Gastrocnemius medialis (tissue), 4 donors: Measurements from ENCODE around the gene ZNF791. TPM values are rescaled to one million over a fixed set of nuclear protein-coding genes. Genes with fewer than 3 reads are reported as not detected.

Experiments used
- ATAC-seq, 2 donors: fragments of 150-250 bp; one replicate each; pipeline ENCODE4 v1.9.1; 2016
- DNase-seq, 2 donors: peaks; one replicate each; pipeline ENCODE4 v3.0.0-alpha.2; 2019
- H3K27ac ChIP-seq, 4 donors: fragments of 200-600 bp; sonication (generic); 1 replicate in 1 of 4; 2 replicates in 3 of 4; pipeline ENCODE4 v1.5.1; 2016 to 2018; ENCODE audit warnings: mild to moderate bottlenecking in 2 of 4, moderate library complexity in 1 of 4
- H3K27me3 ChIP-seq, 3 donors: fragments of 200-600 bp; sonication (generic) in 2 of 3; 1 replicate in 1 of 3; 2 replicates in 2 of 3; pipeline versions ENCODE4 v1.5.1 to v1.6.0; 2016 to 2019; ENCODE audit warnings: mild to moderate bottlenecking in 1 of 3, moderate library complexity in 1 of 3
- H3K36me3 ChIP-seq, 2 donors: fragments of 200-600 bp; sonication (generic) in 1 of 2; one replicate each; pipeline ENCODE4 v1.5.1; 2017 to 2018
- H3K4me1 ChIP-seq, 2 donors: fragments of 200-600 bp; sonication (generic) in 1 of 2; one replicate each; pipeline ENCODE4 v1.5.1; 2016 to 2017; ENCODE audit warnings: mild to moderate bottlenecking in 2 of 2
- H3K4me3 ChIP-seq, 4 donors: fragments of 200-600 bp; sonication (generic) in 3 of 4; 1 replicate in 1 of 4; 2 replicates in 3 of 4; pipeline ENCODE4 v1.5.1; 2016 to 2019; ENCODE audit warnings: mild to moderate bottlenecking in 2 of 4
- H3K9me3 ChIP-seq, 3 donors: fragments of 200-600 bp; sonication (generic) in 2 of 3; 1 replicate in 1 of 3; 2 replicates in 2 of 3; pipeline ENCODE4 v1.5.1; 2016 to 2019
- POLR2A ChIP-seq, 2 donors: fragments of 450-650 bp; IDR thresholded peaks; one replicate each; pipeline ENCODE4 v1.6.1; 2017; ENCODE audit warnings: antibody characterized with exemption in 2 of 2, mild to moderate bottlenecking in 2 of 2, moderate library complexity in 2 of 2
- in situ Hi-C, 4 donors: fragments of 200-750 bp; cut with MboI; loops; one replicate each; pipeline versions ENCODE4 v1.15.0 to v1.8.0; 2017; ENCODE audit warnings: low sequenced_read_pairs in 4 of 4
- intact Hi-C: fragments of 100-400 bp; cut with DNase I; formaldehyde crosslinking; loops from one replicate; pipeline ENCODE4 v1.15.1; 2023; ENCODE audit warnings: low total_unique reads
- total RNA-seq, 4 donors: library from RNA; depleted of rRNA; stranded (reverse); fragments of >200 nt; gene quantifications; one replicate each; pipeline versions ENCODE4 v1.1.0 to v1.2.3, GENCODE V29; 2016
- TF ChIP-seq, protein P1 (sequence below), 5 experiments: fragments of 450-650 bp in 3 of 5; fragments of 200-600 bp in 2 of 5; sonication (generic) in 2 of 5; IDR thresholded peaks in 4 of 5; conservative IDR thresholded peaks in 1 of 5; 1 replicate in 4 of 5; 2 replicates in 1 of 5; pipeline ENCODE4 v1.5.1; 2016 to 2019; ENCODE audit warnings: antibody characterized with exemption in 5 of 5, mild to moderate bottlenecking in 3 of 5, moderate library complexity in 3 of 5

ZNF791 gene
- total RNA-seq, 4 donors from 2014 or later, result 7.6 to 10.9 (median 8.8) TPM

GRCh38 chr19:12664406-12665280 is 53.9 kb downstream of the ZNF791 start:
- DNase-seq (no peak), ATAC-seq (no peak)
- no peaks in the 10 kb centered on the region for H3K9me3 ChIP-seq
- H3K36me3 ChIP-seq, result peaks cover 0 to 64% of the 10 kb centered on the region in 2 donors
- H3K27me3 ChIP-seq, result no peaks in the 10 kb centered on the region
- H3K4me1 ChIP-seq, result peaks cover 24 to 26% of the 10 kb centered on the region in 2 donors
- no peak overlapping the region for H3K4me3 ChIP-seq
- H3K27ac ChIP-seq, result no peak overlapping the region
- in situ Hi-C loops (no loop called here), intact Hi-C loops (loop anchor here (5.0 kb wide), 3 partner anchors 112 to 867 kb away; partner anchors contain the start of genes ZNF491, ZNF564 and ZNF799)
- no peak for TF ChIP-seq POLR2A (IDR thresholded peaks at IDR 0.05)
- TF ChIP-seq, protein P1, sequence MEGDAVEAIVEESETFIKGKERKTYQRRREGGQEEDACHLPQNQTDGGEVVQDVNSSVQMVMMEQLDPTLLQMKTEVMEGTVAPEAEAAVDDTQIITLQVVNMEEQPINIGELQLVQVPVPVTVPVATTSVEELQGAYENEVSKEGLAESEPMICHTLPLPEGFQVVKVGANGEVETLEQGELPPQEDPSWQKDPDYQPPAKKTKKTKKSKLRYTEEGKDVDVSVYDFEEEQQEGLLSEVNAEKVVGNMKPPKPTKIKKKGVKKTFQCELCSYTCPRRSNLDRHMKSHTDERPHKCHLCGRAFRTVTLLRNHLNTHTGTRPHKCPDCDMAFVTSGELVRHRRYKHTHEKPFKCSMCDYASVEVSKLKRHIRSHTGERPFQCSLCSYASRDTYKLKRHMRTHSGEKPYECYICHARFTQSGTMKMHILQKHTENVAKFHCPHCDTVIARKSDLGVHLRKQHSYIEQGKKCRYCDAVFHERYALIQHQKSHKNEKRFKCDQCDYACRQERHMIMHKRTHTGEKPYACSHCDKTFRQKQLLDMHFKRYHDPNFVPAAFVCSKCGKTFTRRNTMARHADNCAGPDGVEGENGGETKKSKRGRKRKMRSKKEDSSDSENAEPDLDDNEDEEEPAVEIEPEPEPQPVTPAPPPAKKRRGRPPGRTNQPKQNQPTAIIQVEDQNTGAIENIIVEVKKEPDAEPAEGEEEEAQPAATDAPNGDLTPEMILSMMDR (IDR thresholded peaks at IDR 0.05 in 4 of 5, conservative IDR thresholded peaks at IDR 0.05 in 1 of 5), result no peak

GRCh38 chr19:12665281-12665573 is 54.5 kb downstream of the ZNF791 start:
- Histone ChIP-seq H3K27me3 (no peaks in the 10 kb centered on the region), H3K36me3 (peaks cover 0 to 58% of the 10 kb centered on the region in 2 donors), H3K27ac (no peak overlapping the region), H3K4me1 (peaks cover 26 to 29% of the 10 kb centered on the region in 2 donors), H3K4me3 (no peak overlapping the region), H3K9me3 (no peaks in the 10 kb centered on the region)
- TF ChIP-seq, protein P1 (IDR thresholded peaks at IDR 0.05 in 4 of 5, conservative IDR thresholded peaks at IDR 0.05 in 1 of 5), result no peak
- TF ChIP-seq POLR2A (IDR thresholded peaks at IDR 0.05), result no peak
- DNase-seq, result peak in 1 of 2 donors; percentile 44
- intact Hi-C loops, result loop anchor here (5.0 kb wide), 3 partner anchors 113 to 868 kb away; partner anchors contain the start of genes ZNF491, ZNF564 and ZNF799
- no peak for ATAC-seq
- in situ Hi-C loops, result no loop called here

DNA sequence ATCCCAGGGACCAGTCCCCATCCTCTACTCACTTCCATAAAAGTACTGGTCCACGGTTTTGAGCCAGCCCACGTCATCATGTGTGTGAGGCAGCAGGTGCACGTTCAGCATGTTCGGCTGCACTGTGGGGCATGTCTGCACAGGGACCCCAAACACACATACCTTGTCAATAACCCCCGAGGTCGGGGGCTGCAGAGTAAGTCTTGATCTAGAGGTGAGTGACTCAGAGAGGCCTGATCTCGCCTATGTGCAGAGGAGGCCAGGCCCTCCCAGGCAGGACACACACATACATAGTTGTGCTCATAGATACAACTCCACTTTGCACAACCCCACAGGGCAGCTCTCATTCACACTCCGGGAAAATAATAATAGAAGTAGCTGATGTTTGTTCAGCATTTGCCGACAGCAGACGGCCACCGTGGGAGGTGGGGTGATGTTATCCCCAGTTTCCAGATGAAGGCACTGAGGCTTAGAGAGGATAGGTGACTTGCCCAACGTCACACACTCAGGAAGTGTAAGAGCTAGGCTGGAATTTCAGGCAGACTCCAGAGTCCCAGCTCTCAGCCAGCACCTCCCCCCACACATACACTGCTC is 55.0 kb downstream of the ZNF791 start:
- in situ Hi-C loops, result no loop called here
- TF ChIP-seq POLR2A (IDR thresholded peaks at IDR 0.05), result no peak
- TF ChIP-seq, protein P1 (IDR thresholded peaks at IDR 0.05 in 4 of 5, conservative IDR thresholded peaks at IDR 0.05 in 1 of 5), result no peak
- H3K4me3 ChIP-seq, result peak overlapping the region; percentile 89 to 99 (median 96)
- ATAC-seq (no peak), DNase-seq (no peak)
- no peaks in the 10 kb centered on the region for H3K9me3 ChIP-seq
- H3K4me1 ChIP-seq, result peaks cover 32 to 35% of the 10 kb centered on the region in 2 donors
- no peaks in the 10 kb centered on the region for H3K27me3 ChIP-seq
- intact Hi-C loops, result loop anchor here (5.0 kb wide), 3 partner anchors 113 to 868 kb away; partner anchors contain the start of genes ZNF491, ZNF564 and ZNF799
- H3K36me3 ChIP-seq, result peaks cover 0 to 53% of the 10 kb centered on the region in 2 donors
- H3K27ac ChIP-seq, result peak overlapping the region; percentile 82 to 99 (median 98)

DNA sequence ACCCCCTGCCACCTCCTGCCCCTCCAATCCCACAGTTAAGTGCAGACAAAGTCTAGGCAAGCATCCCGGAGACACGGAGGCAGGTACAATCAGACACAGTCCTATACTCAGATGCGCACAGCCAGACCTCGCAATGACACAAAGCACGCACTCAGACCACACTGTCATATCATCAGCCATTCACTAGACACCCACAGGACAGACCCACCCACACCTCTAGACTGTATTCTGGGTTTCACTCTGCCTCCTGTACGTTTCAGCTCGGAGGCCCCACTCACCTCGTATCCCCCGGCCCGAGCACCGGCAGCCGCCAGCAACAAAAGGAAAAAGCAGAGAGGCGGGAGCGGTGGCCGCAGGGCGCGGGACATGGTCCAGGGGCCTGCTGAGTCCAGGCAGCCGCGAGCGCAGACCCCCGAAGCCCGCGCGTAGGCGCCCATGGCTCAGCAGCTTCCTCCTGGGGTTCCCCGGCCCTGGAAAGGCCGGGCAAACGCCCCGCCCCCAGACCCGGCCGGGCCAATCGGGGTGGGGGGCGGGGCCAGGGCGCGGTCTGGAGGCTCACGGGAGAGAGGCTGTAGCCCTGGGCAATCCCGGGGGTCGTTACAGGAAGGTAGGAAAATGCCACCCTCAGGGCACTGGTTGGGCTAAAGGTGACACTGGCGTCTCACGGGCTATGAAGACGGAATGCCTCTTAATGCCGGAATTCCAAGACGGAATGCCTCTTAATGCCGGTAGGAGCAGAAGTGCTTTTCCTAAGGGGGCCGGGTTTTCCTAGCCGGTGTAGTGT is 55.7 kb downstream of the ZNF791 start, which contains the start of the genes MAN2B1 and WDR83:
Gene MAN2B1, minus strand, starts transcription at position 478 of the 784 bp plus-strand sequence. Its CDS starts 41 bp downstream, at position 437.
Gene WDR83, plus strand, starts transcription at position 543 of the 784 bp plus-strand sequence. CDS start 2,984 bp downstream, outside the sequence.
- Histone ChIP-seq H3K4me3 (peak within 1 kb of the TSS; percentile 89 to 99 (median 96)), H3K27me3 (no peaks in the 10 kb centered on the region), H3K9me3 (no peaks in the 10 kb centered on the region), H3K4me1 (peaks cover 33 to 36% of the 10 kb centered on the region in 2 donors), H3K36me3 (peaks cover 0 to 46% of the 10 kb centered on the region in 2 donors), H3K27ac (peak within 1 kb of the TSS; percentile 82 to 99 (median 98))
- TF ChIP-seq, protein P1 (IDR thresholded peaks at IDR 0.05 in 4 of 5, conservative IDR thresholded peaks at IDR 0.05 in 1 of 5), result no peak
- TF ChIP-seq POLR2A (IDR thresholded peaks at IDR 0.05), result peak in 1 of 2 donors; percentile 55
- DNase-seq (peak; percentile 37 to 71), ATAC-seq (peak; percentile 73 to 77)
- in situ Hi-C loops, result no loop called here
- intact Hi-C loops, result loop anchor here (5.0 kb wide), 3 partner anchors 114 to 869 kb away; partner anchors contain the start of genes ZNF491, ZNF564 and ZNF799
